ENCODE measurements around the gene HSPB6.

The HSPB6 gene

DNA sequence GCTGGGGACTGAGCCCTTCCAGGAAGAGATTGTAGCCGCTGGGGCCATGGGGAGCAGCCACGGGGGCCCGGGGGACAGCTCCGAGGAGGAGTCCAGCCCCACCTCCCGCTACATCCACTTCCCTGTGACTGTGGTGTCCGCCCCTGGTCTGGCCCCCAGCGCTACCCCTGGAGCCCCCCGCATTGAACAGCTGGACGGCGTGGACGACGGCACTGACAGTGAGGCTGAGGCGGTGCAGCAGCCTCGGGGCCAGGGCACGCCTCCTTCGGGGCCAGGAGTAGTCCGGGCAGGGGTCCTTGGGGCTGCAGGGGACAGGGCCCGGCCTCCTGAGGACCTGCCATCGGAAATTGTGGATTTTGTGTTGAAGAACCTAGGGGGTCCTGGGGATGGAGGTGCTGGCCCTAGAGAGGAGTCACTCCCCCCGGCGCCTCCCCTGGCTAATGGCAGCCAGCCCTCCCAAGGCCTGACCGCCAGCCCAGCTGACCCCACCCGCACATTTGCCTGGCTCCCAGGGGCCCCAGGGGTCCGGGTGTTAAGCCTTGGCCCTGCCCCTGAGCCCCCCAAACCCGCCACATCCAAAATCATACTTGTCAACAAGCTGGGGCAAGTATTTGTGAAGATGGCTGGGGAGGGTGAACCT, 24.2 kb downstream of the HSPB6 start:
- Histone ChIP-seq H3K27me3 (replicated peaks; ENCODE audit: control insufficient read depth, insufficient read depth, low read length) (no peaks in the 10 kb centered on the region), H3K36me3 (ENCODE audit: control insufficient read depth, insufficient read depth, low read length) (peaks cover 66% of the 10 kb centered on the region), H3K4me3 (replicated peaks; ENCODE audit: low read depth, low read length) (no peak overlapping the region)
- no peak for DNase-seq (ENCODE audit: extremely low read depth, insufficient read length)
- TF ChIP-seq, protein P1, sequence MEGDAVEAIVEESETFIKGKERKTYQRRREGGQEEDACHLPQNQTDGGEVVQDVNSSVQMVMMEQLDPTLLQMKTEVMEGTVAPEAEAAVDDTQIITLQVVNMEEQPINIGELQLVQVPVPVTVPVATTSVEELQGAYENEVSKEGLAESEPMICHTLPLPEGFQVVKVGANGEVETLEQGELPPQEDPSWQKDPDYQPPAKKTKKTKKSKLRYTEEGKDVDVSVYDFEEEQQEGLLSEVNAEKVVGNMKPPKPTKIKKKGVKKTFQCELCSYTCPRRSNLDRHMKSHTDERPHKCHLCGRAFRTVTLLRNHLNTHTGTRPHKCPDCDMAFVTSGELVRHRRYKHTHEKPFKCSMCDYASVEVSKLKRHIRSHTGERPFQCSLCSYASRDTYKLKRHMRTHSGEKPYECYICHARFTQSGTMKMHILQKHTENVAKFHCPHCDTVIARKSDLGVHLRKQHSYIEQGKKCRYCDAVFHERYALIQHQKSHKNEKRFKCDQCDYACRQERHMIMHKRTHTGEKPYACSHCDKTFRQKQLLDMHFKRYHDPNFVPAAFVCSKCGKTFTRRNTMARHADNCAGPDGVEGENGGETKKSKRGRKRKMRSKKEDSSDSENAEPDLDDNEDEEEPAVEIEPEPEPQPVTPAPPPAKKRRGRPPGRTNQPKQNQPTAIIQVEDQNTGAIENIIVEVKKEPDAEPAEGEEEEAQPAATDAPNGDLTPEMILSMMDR (IDR thresholded peaks at IDR 0.05; ENCODE audit: insufficient read depth, low read length, poor library complexity, severe bottlenecking), result no peak

DNA sequence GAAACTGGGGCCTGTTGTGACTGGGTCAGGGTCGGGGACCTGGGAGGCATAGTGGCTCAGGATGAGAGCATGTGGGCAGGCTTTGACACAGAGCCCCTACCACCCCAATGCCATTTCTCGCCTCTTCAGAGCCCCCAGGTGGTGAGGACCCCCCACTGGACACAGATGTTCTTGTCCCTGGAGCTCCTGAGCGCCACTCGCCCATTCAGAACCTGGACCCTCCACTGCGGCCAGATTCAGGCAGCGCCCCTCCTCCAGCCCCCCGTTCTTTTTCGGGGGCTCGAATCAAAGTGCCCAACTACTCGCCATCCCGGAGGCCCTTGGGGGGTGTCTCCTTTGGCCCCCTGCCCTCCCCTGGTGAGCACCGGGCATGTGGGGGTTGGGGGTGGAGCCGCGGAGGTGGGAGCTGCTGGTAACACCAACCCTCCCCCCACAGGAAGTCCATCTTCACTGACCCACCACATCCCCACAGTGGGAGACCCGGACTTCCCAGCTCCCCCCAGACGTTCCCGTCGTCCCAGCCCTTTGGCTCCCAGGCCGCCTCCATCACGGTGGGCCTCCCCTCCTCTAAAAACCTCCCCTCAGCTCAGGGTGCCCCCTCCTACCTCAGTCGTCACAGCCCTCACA, 24.9 kb downstream of the HSPB6 start:
- H3K27me3 ChIP-seq (replicated peaks; ENCODE audit: control insufficient read depth, insufficient read depth, low read length), result no peaks in the 10 kb centered on the region
- TF ChIP-seq, protein P1 (IDR thresholded peaks at IDR 0.05; ENCODE audit: insufficient read depth, low read length, poor library complexity, severe bottlenecking), result no peak
- DNase-seq (ENCODE audit: extremely low read depth, insufficient read length), result no peak
- H3K36me3 ChIP-seq (ENCODE audit: control insufficient read depth, insufficient read depth, low read length), result peaks cover 70% of the 10 kb centered on the region
- no peak overlapping the region for H3K4me3 ChIP-seq (replicated peaks; ENCODE audit: low read depth, low read length)

DNA sequence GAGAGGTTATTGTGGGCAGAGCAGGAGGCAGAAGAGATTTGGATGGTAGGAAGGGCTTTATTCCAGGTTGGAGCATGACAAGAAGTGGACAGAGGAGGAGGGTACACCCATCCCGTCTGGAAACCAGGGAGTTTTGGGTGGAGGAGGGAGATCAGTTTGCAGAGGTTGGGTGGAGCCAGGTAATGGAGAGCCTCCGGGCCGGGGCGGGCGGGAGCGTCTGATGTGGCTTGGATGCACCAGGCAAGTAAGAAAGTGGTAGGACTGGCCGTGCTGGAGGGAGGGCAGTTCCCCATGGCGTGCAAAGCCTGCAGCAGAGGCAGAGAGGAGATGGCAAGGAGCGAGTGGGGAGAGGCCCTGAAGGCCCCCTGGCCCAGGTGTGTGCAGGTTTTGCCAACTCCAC, 25.5 kb downstream of the HSPB6 start:
- Histone ChIP-seq H3K36me3 (ENCODE audit: control insufficient read depth, insufficient read depth, low read length) (peaks cover 69% of the 10 kb centered on the region), H3K27me3 (replicated peaks; ENCODE audit: control insufficient read depth, insufficient read depth, low read length) (no peaks in the 10 kb centered on the region), H3K4me3 (replicated peaks; ENCODE audit: low read depth, low read length) (no peak overlapping the region)
- TF ChIP-seq, protein P1 (IDR thresholded peaks at IDR 0.05; ENCODE audit: insufficient read depth, low read length, poor library complexity, severe bottlenecking), result no peak
- DNase-seq (ENCODE audit: extremely low read depth, insufficient read length), result no peak

DNA sequence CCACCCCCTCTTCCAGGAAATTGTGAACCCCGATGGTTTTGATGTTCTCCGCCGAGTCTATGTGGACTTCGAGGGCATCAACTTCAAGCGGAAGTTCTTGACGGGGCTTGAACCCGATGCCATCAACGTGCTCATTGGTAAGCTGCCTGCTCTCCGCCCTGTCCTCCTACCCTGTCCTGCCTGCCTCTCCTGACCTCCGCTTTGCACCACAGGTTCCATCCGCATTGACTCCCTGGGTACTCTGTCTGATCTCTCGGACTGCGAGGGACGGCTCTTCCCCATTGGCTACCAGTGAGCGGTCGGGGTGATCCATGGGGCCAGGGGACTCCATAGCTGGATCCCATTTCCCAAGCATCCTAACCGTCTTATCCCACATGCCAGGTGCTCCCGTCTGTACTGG, 26.5 kb downstream of the HSPB6 start:
- no peak for DNase-seq (ENCODE audit: extremely low read depth, insufficient read length)
- H3K36me3 ChIP-seq (ENCODE audit: control insufficient read depth, insufficient read depth, low read length), result peaks cover 73% of the 10 kb centered on the region
- TF ChIP-seq, protein P1 (IDR thresholded peaks at IDR 0.05; ENCODE audit: insufficient read depth, low read length, poor library complexity, severe bottlenecking), result no peak
- no peaks in the 10 kb centered on the region for H3K27me3 ChIP-seq (replicated peaks; ENCODE audit: control insufficient read depth, insufficient read depth, low read length)
- H3K4me3 ChIP-seq (replicated peaks; ENCODE audit: low read depth, low read length), result no peak overlapping the region

DNA sequence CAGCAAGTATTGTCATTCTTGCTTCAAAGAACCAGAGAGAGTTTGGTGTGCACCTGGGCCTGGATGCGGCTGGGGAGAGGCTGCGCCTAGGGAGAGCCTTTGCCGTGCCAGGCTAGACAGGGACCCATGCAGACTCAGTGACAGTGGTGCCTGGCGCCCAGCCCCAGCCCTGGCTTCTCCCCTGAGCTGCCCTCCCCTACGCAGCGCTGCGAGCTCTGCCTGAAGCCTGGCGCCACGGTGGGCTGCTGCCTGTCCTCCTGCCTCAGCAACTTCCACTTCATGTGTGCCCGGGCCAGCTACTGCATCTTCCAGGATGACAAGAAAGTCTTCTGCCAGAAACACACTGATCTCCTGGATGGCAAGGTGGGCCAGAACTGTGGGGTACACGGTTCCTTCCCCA, 27.1 kb downstream of the HSPB6 start:
- Histone ChIP-seq H3K4me3 (replicated peaks; ENCODE audit: low read depth, low read length) (no peak overlapping the region), H3K36me3 (ENCODE audit: control insufficient read depth, insufficient read depth, low read length) (peaks cover 73% of the 10 kb centered on the region), H3K27me3 (replicated peaks; ENCODE audit: control insufficient read depth, insufficient read depth, low read length) (no peaks in the 10 kb centered on the region)
- DNase-seq (ENCODE audit: extremely low read depth, insufficient read length), result no peak
- TF ChIP-seq, protein P1 (IDR thresholded peaks at IDR 0.05; ENCODE audit: insufficient read depth, low read length, poor library complexity, severe bottlenecking), result no peak
